GM23248 (cell line): ENCODE measurements around the gene UST.

Experiments
- EZH2 ChIP-seq: fragments of 200-600 bp; sonication (generic); IDR thresholded peaks from 2 replicates; pipeline ENCODE4 v1.6.1; 2018; ENCODE audit warnings: antibody characterized with exemption, mild to moderate bottlenecking; ENCODE audit not compliant: insufficient read depth, poor library complexity, severe bottlenecking
- EZH2phosphoT487 ChIP-seq: fragments of 200-600 bp; sonication (generic); IDR thresholded peaks from 2 replicates; pipeline ENCODE4 v1.6.1; 2018; ENCODE audit warnings: antibody characterized with exemption, moderate library complexity, mild to moderate bottlenecking, low read depth; ENCODE audit not compliant: insufficient read depth

DNA sequence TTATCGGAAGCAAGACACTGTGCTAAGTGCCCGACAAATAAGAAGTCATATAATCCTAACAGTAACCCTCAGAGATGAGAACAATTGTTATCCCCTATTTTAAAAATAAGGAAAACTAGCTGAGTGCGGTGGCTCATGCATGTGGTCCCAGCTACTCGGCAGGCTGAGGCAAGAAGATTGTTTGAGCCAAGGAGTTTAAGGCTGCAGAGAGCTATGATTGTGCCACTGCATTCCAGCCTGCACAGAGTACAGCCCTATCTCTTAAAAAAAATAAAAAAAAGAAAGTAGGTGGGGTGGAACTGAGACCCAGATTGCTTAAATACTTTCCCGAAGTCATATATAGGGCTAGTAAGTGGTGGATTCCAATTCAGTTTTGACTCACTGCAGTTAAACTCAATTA lies 84.7 kb downstream of the UST start:
- TF ChIP-seq EZH2 (no peak), EZH2phosphoT487 (no peak)
